Breast epithelium (tissue), 4 donors: Measurements from ENCODE around the gene STARD10. TPM values are rescaled to one million over a fixed set of nuclear protein-coding genes. Genes with fewer than 3 reads are reported as not detected.
A peak's percentile ranks its signal among the peaks of the same experiment; 100 is the strongest.
"Not testable (repeated sequence)": the region's sequence is repeated elsewhere in the genome, so short reads cannot be mapped to it uniquely, and the experiment has no call there.

ENCODE experiments used
- DNase-seq, 2 donors: peaks; one replicate each; pipeline ENCODE4 v3.0.0-alpha.2; 2019; ENCODE audit warnings: low spot score in 2 of 2
- H3K27ac ChIP-seq, 2 donors: fragments of 200-600 bp; sonication (generic) in 1 of 2; one replicate each; pipeline ENCODE4 v1.5.1; 2016 to 2019; ENCODE audit warnings: mild to moderate bottlenecking in 1 of 2
- H3K27me3 ChIP-seq, 2 donors: fragments of 200-600 bp; sonication (generic) in 1 of 2; one replicate each; pipeline versions ENCODE4 v1.5.1 to v1.6.0; 2017 to 2019; ENCODE audit warnings: control low read depth in 1 of 2, mild to moderate bottlenecking in 1 of 2
- H3K36me3 ChIP-seq: fragments of 200-600 bp; one replicate; pipeline ENCODE4 v1.5.1; 2019
- H3K4me1 ChIP-seq, 2 donors: fragments of 200-600 bp; sonication (generic); one replicate each; pipeline ENCODE4 v1.5.1; 2016 to 2019; ENCODE audit warnings: control low read depth in 1 of 2
- H3K4me3 ChIP-seq, 3 donors: fragments of 200-600 bp; sonication (generic); 1 replicate in 2 of 3; 2 replicates in 1 of 3; pipeline ENCODE4 v1.5.1; 2016 to 2019; ENCODE audit warnings: mild to moderate bottlenecking in 3 of 3, moderate library complexity in 2 of 3
- H3K9me3 ChIP-seq, 2 donors: fragments of 200-600 bp; sonication (generic) in 1 of 2; one replicate each; pipeline ENCODE4 v1.5.1; 2016 to 2019; ENCODE audit warnings: control low read depth in 1 of 2
- CTCF ChIP-seq, 3 donors: fragments of 450-650 bp; IDR thresholded peaks; one replicate each; pipeline ENCODE4 v1.5.1; 2016 to 2017; ENCODE audit warnings: antibody characterized with exemption in 3 of 3, mild to moderate bottlenecking in 3 of 3, moderate library complexity in 3 of 3
- POLR2A ChIP-seq: fragments of 450-650 bp; IDR thresholded peaks from one replicate; pipeline ENCODE4 v1.6.1; 2016; ENCODE audit warnings: antibody characterized with exemption, mild to moderate bottlenecking, moderate library complexity
- POLR2AphosphoS5 ChIP-seq, 3 donors: sonication (generic); formaldehyde crosslinking; IDR thresholded peaks; one replicate each; pipeline ENCODE4 v1.6.1; 2017; ENCODE audit warnings: antibody characterized with exemption in 3 of 3
- intact Hi-C: fragments of 100-400 bp; cut with DNase I; formaldehyde crosslinking; loops from one replicate; pipeline ENCODE4 v1.15.1; 2023; ENCODE audit warnings: low total_unique reads
- total RNA-seq, 3 donors: library from RNA; depleted of rRNA; stranded (reverse); fragments of >200 nt; gene quantifications; one replicate each; pipeline ENCODE4 v1.1.0, GENCODE V29; 2016

STARD10 gene
- total RNA-seq, 3 donors from 2014 or later, result 20.6 to 117 (median 93.7) TPM

GRCh38 chr11:72798361-72798760, 4.5 kb upstream of the STARD10 start:
- peaks cover 0 to 2% of the 10 kb centered on the region in 2 donors for H3K27me3 ChIP-seq
- no peak for DNase-seq
- intact Hi-C loops, result no loop called here
- H3K36me3 ChIP-seq, result no peaks in the 10 kb centered on the region
- H3K27ac ChIP-seq, result no peak overlapping the region
- TF ChIP-seq CTCF (IDR thresholded peaks at IDR 0.05) (no peak), POLR2AphosphoS5 (IDR thresholded peaks at IDR 0.05) (no peak), POLR2A (no peak)
- H3K4me1 ChIP-seq, result peaks cover 0 to under 1% of the 10 kb centered on the region in 2 donors
- H3K9me3 ChIP-seq, result no peaks in the 10 kb centered on the region
- H3K4me3 ChIP-seq, result no peak overlapping the region

- no peak for DNase-seq
- Histone ChIP-seq H3K27ac (peak overlapping the region; percentile 93 to 94), H3K27me3 (no peaks in the 10 kb centered on the region), H3K9me3 (no peaks in the 10 kb centered on the region), H3K4me3 (peak overlapping the region; percentile 55 to 81 (median 65)), H3K36me3 (no peaks in the 10 kb centered on the region), H3K4me1 (peaks cover 0 to 4% of the 10 kb centered on the region in 2 donors)
- TF ChIP-seq POLR2AphosphoS5 (IDR thresholded peaks at IDR 0.05), result no peak
- TF ChIP-seq POLR2A, result no peak
- no peak for TF ChIP-seq CTCF (IDR thresholded peaks at IDR 0.05)
- intact Hi-C loops, result no loop called here
Measured at GRCh38 chr11:72793076-72793424, 797 bp downstream of the STARD10 start.

- Histone ChIP-seq H3K4me3 (no peak overlapping the region), H3K4me1 (peaks cover 0 to 4% of the 10 kb centered on the region in 2 donors), H3K27me3 (no peaks in the 10 kb centered on the region), H3K27ac (peak overlapping the region; percentile 93 to 94), H3K9me3 (no peaks in the 10 kb centered on the region), H3K36me3 (no peaks in the 10 kb centered on the region)
- intact Hi-C loops, result no loop called here
- no peak for TF ChIP-seq CTCF (IDR thresholded peaks at IDR 0.05)
- no peak for TF ChIP-seq POLR2AphosphoS5 (IDR thresholded peaks at IDR 0.05)
- TF ChIP-seq POLR2A, result no peak
- no peak for DNase-seq
Measured at GRCh38 chr11:72792437-72793021, 1.3 kb downstream of the STARD10 start.

- H3K4me1 ChIP-seq, intact Hi-C loops, H3K36me3 ChIP-seq, H3K4me3 ChIP-seq, DNase-seq, H3K27me3 ChIP-seq, H3K9me3 ChIP-seq, H3K27ac ChIP-seq: not testable (repeated sequence)
Measured at GRCh38 chr11:72791228-72791627, 2.6 kb downstream of the STARD10 start.

GRCh38 chr11:72789493-72790131, 4.2 kb downstream of the STARD10 start:
- peak overlapping the region; percentile 39 to 54 for H3K27ac ChIP-seq
- H3K36me3 ChIP-seq, result no peaks in the 10 kb centered on the region
- H3K4me1 ChIP-seq, result peaks cover 0 to 4% of the 10 kb centered on the region in 2 donors
- no peaks in the 10 kb centered on the region for H3K9me3 ChIP-seq
- intact Hi-C loops, result loop anchor here (10.0 kb wide), 1 partner anchor 65 kb away; no protein-coding TSS in a partner anchor
- DNase-seq, result no peak
- TF ChIP-seq CTCF (IDR thresholded peaks at IDR 0.05) (no peak), POLR2AphosphoS5 (IDR thresholded peaks at IDR 0.05) (no peak), POLR2A (no peak)
- no peak overlapping the region for H3K4me3 ChIP-seq
- no peaks in the 10 kb centered on the region for H3K27me3 ChIP-seq
